ENCODE measurements around the gene ZNF142. TPM values are rescaled to one million over a fixed set of nuclear protein-coding genes. Genes with fewer than 3 reads are reported as not detected.

Gene ZNF142
- total and polyA plus RNA-seq, 5 experiments from 2014 or later: 2.3 to 48.6 (median 14.7) TPM

GRCh38 chr2:218645126-218645525, 14.3 kb downstream of the ZNF142 start:
- POLR2A ChIA-PET: no interaction called here
- H3K27ac Mint-ChIP-seq: peak overlapping the region in 1 of 10 donors; percentile 18
- H3K36me3 Mint-ChIP-seq: peaks cover 4 to 82% (median 18%) of the 10 kb centered on the region in 3 donors
- ATAC-seq (no peak), DNase-seq (no peak)
- no peak overlapping the region for H3K4me3 Mint-ChIP-seq
- H3K27me3 Mint-ChIP-seq: no peaks in the 10 kb centered on the region
- no peaks in the 10 kb centered on the region for H3K9me3 Mint-ChIP-seq
- H3K4me1 Mint-ChIP-seq: peaks cover 3 to 17% (median 10%) of the 10 kb centered on the region in 4 donors

GRCh38 chr2:218644721-218645120, 14.7 kb downstream of the ZNF142 start:
- no peak for DNase-seq
- POLR2A ChIA-PET: no interaction called here
- Mint-ChIP-seq H3K36me3 (peaks cover 4 to 81% (median 18%) of the 10 kb centered on the region in 3 donors), H3K4me3 (no peak overlapping the region), H3K9me3 (no peaks in the 10 kb centered on the region), H3K27me3 (no peaks in the 10 kb centered on the region), H3K27ac (peak overlapping the region in 1 of 10 donors; percentile 18), H3K4me1 (peaks cover 3 to 17% (median 10%) of the 10 kb centered on the region in 4 donors)
- ATAC-seq: no peak

- Mint-ChIP-seq H3K27ac (no peak overlapping the region), H3K36me3 (peaks cover 4 to 81% (median 22%) of the 10 kb centered on the region in 3 donors), H3K4me1 (peaks cover 3 to 17% (median 10%) of the 10 kb centered on the region in 4 donors), H3K9me3 (no peaks in the 10 kb centered on the region), H3K27me3 (no peaks in the 10 kb centered on the region), H3K4me3 (no peak overlapping the region)
- POLR2A ChIA-PET: no interaction called here
- ATAC-seq (no peak), DNase-seq (no peak)
Observed at GRCh38 chr2:218643751-218644310, 15.6 kb downstream of the ZNF142 start.

- peaks cover 0 to 81% (median 21%) of the 10 kb centered on the region in 3 donors for H3K36me3 Mint-ChIP-seq
- no peaks in the 10 kb centered on the region for H3K9me3 Mint-ChIP-seq
- no peak overlapping the region for H3K4me3 Mint-ChIP-seq
- no peak for ATAC-seq
- no peaks in the 10 kb centered on the region for H3K27me3 Mint-ChIP-seq
- POLR2A ChIA-PET: no interaction called here
- H3K27ac Mint-ChIP-seq: no peak overlapping the region
- peaks cover under 1 to 7% (median 2%) of the 10 kb centered on the region in 4 donors for H3K4me1 Mint-ChIP-seq
- DNase-seq: no peak
Observed at GRCh38 chr2:218642786-218643185, 16.6 kb downstream of the ZNF142 start.

- POLR2A ChIA-PET: no interaction called here
- H3K4me3 Mint-ChIP-seq: no peak overlapping the region
- no peak overlapping the region for H3K27ac Mint-ChIP-seq
- H3K36me3 Mint-ChIP-seq: peaks cover 0 to 81% (median 16%) of the 10 kb centered on the region in 3 donors
- ATAC-seq (no peak), DNase-seq (no peak)
- H3K9me3 Mint-ChIP-seq: no peaks in the 10 kb centered on the region
- H3K4me1 Mint-ChIP-seq: peaks cover 0 to 5% (median 1%) of the 10 kb centered on the region in 4 donors
- no peaks in the 10 kb centered on the region for H3K27me3 Mint-ChIP-seq
Observed at GRCh38 chr2:218642121-218642656, 17.2 kb downstream of the ZNF142 start.

- Mint-ChIP-seq H3K36me3 (peaks cover 0 to 87% (median 6%) of the 10 kb centered on the region in 3 donors), H3K27ac (no peak overlapping the region), H3K4me3 (no peak overlapping the region), H3K9me3 (no peaks in the 10 kb centered on the region), H3K4me1 (peaks cover 0 to 5% (median 0%) of the 10 kb centered on the region in 4 donors), H3K27me3 (no peaks in the 10 kb centered on the region)
- no peak for DNase-seq
- ATAC-seq: no peak
- POLR2A ChIA-PET: no interaction called here
Observed at GRCh38 chr2:218638372-218638771, 21.1 kb downstream of the ZNF142 start.

- Mint-ChIP-seq H3K4me3 (no peak overlapping the region), H3K9me3 (no peaks in the 10 kb centered on the region), H3K27ac (peak overlapping the region in 2 of 10 donors; percentile 12 to 31), H3K36me3 (peaks cover 0 to 67% (median 6%) of the 10 kb centered on the region in 3 donors), H3K27me3 (no peaks in the 10 kb centered on the region), H3K4me1 (peaks cover 0 to 5% (median 0%) of the 10 kb centered on the region in 4 donors)
- no peak for ATAC-seq
- POLR2A ChIA-PET: no interaction called here
- no peak for DNase-seq
Observed at GRCh38 chr2:218635719-218636118, 23.7 kb downstream of the ZNF142 start.

GRCh38 chr2:218631837-218632236, 27.6 kb downstream of the ZNF142 start:
- no peaks in the 10 kb centered on the region for H3K9me3 Mint-ChIP-seq
- H3K4me1 Mint-ChIP-seq: peaks cover 0 to 2% (median 0%) of the 10 kb centered on the region in 4 donors
- ATAC-seq (no peak), DNase-seq (no peak)
- peaks cover 0 to 29% (median 0%) of the 10 kb centered on the region in 3 donors for H3K36me3 Mint-ChIP-seq
- POLR2A ChIA-PET: no interaction called here
- peak overlapping the region in 2 of 10 donors; percentile 40 to 71 for H3K27ac Mint-ChIP-seq
- H3K27me3 Mint-ChIP-seq: no peaks in the 10 kb centered on the region
- H3K4me3 Mint-ChIP-seq: no peak overlapping the region

GRCh38 chr2:218627939-218628338, 31.5 kb downstream of the ZNF142 start:
- H3K27ac Mint-ChIP-seq: peak overlapping the region in 1 of 10 donors; percentile 50
- POLR2A ChIA-PET: interaction anchor here (1.0 kb wide), 1 partner anchor 25 kb away, joined by 3 read pairs; no protein-coding TSS in a partner anchor
- DNase-seq (no peak), ATAC-seq (no peak)
- no peak overlapping the region for H3K4me3 Mint-ChIP-seq
- H3K36me3 Mint-ChIP-seq: no peaks in the 10 kb centered on the region
- no peaks in the 10 kb centered on the region for H3K9me3 Mint-ChIP-seq
- no peaks in the 10 kb centered on the region for H3K27me3 Mint-ChIP-seq
- peaks cover 0 to 2% (median under 1%) of the 10 kb centered on the region in 4 donors for H3K4me1 Mint-ChIP-seq

GRCh38 chr2:218626369-218626768, 33.1 kb downstream of the ZNF142 start:
- no peaks in the 10 kb centered on the region for H3K27me3 Mint-ChIP-seq
- no peak for DNase-seq
- no peak for ATAC-seq
- H3K27ac Mint-ChIP-seq: no peak overlapping the region
- no peaks in the 10 kb centered on the region for H3K36me3 Mint-ChIP-seq
- H3K4me3 Mint-ChIP-seq: no peak overlapping the region
- H3K4me1 Mint-ChIP-seq: peaks cover 0 to 2% (median under 1%) of the 10 kb centered on the region in 4 donors
- POLR2A ChIA-PET: no interaction called here
- no peaks in the 10 kb centered on the region for H3K9me3 Mint-ChIP-seq

GRCh38 chr2:218623366-218623705, 36.1 kb downstream of the ZNF142 start:
- no peaks in the 10 kb centered on the region for H3K27me3 Mint-ChIP-seq
- no peaks in the 10 kb centered on the region for H3K36me3 Mint-ChIP-seq
- H3K9me3 Mint-ChIP-seq: no peaks in the 10 kb centered on the region
- POLR2A ChIA-PET: no interaction called here
- peak overlapping the region in 1 of 10 donors; percentile 41 for H3K27ac Mint-ChIP-seq
- no peak overlapping the region for H3K4me3 Mint-ChIP-seq
- peaks cover 0 to 2% (median 0%) of the 10 kb centered on the region in 4 donors for H3K4me1 Mint-ChIP-seq
- DNase-seq (no peak), ATAC-seq (no peak)

- Mint-ChIP-seq H3K27me3 (no peaks in the 10 kb centered on the region), H3K4me1 (peaks cover 0 to 2% (median 0%) of the 10 kb centered on the region in 4 donors), H3K36me3 (no peaks in the 10 kb centered on the region), H3K9me3 (no peaks in the 10 kb centered on the region), H3K4me3 (no peak overlapping the region), H3K27ac (no peak overlapping the region)
- no peak for ATAC-seq
- no peak for DNase-seq
- POLR2A ChIA-PET: no interaction called here
Observed at GRCh38 chr2:218622606-218623365, 36.6 kb downstream of the ZNF142 start.

GRCh38 chr2:218621007-218621406, 38.4 kb downstream of the ZNF142 start:
- no peak overlapping the region for H3K27ac Mint-ChIP-seq
- peaks cover 0 to 2% (median 0%) of the 10 kb centered on the region in 4 donors for H3K4me1 Mint-ChIP-seq
- no peaks in the 10 kb centered on the region for H3K9me3 Mint-ChIP-seq
- no peak overlapping the region for H3K4me3 Mint-ChIP-seq
- no peak for DNase-seq
- POLR2A ChIA-PET: no interaction called here
- no peaks in the 10 kb centered on the region for H3K36me3 Mint-ChIP-seq
- H3K27me3 Mint-ChIP-seq: no peaks in the 10 kb centered on the region
- ATAC-seq: no peak
